ENCODE data around the gene PLEKHG7. TPM values are rescaled to one million over a fixed set of nuclear protein-coding genes. Genes with fewer than 3 reads are reported as not detected.

The PLEKHG7 gene
- total and polyA plus RNA-seq, 2 of the 8 experiments (the other 6 are each of a cell fraction or from before 2014, with no cell fraction given): not detected

GRCh38 chr12:92732716-92733115 lies 29.9 kb downstream of the PLEKHG7 start:
- CTCF ChIA-PET (ENCODE audit: partially characterized antibody): interaction anchor here (3.7 kb wide), 1 partner anchor 15 kb away, joined by 11 read pairs; no protein-coding TSS in a partner anchor
- Histone ChIP-seq H3K23ac (ENCODE audit: insufficient read length) (no peak overlapping the region), H3K36me3 (ENCODE audit: control insufficient read depth in 2 of 4, insufficient read depth in 4 of 4, low read length in 3 of 4) (no peaks in the 10 kb centered on the region), H2BK12ac (ENCODE audit: low read depth, low read length) (no peak overlapping the region), H3K79me1 (ENCODE audit: low read depth, low read length) (no peaks in the 10 kb centered on the region), H3K9ac (replicated peaks in 1 of 4; ENCODE audit: extremely low read depth in 1 of 4, low read depth in 3 of 4, low read length in 3 of 4) (no peak overlapping the region), H3K4me2 (ENCODE audit: insufficient read depth in 1 of 2, low read depth in 2 of 2, low read length in 2 of 2) (no peak overlapping the region), H2BK20ac (ENCODE audit: low read length) (no peak overlapping the region), H3K18ac (ENCODE audit: extremely low read depth, low read length) (no peak overlapping the region), H3K27me3 (replicated peaks in 1 of 4; ENCODE audit: control insufficient read depth in 3 of 4, extremely low read depth in 1 of 4, insufficient read depth in 3 of 4, low read length in 3 of 4) (no peaks in the 10 kb centered on the region), H3K9me3 (ENCODE audit: insufficient read depth in 2 of 2, low read depth in 1 of 2, low read length in 1 of 2) (no peaks in the 10 kb centered on the region), H4K8ac (ENCODE audit: extremely low read depth, insufficient read depth, low read length) (no peak overlapping the region), H3K4me3 (ENCODE audit: extremely low read depth in 1 of 4, insufficient read depth in 2 of 4, low read depth in 3 of 4, low read length in 4 of 4) (no peak overlapping the region), H3K27ac (ENCODE audit: low read depth, low read length) (no peak overlapping the region), H2BK15ac (ENCODE audit: low read length) (no peak overlapping the region), H2BK120ac (replicated peaks; ENCODE audit: low read depth, low read length) (no peak overlapping the region), H3K56ac (replicated peaks; ENCODE audit: insufficient read length, low read depth, low read length) (no peak overlapping the region), H2AK5ac (ENCODE audit: low read depth, low read length) (no peak overlapping the region), H2AFZ (ENCODE audit: low read length) (no peak overlapping the region), H4K5ac (ENCODE audit: insufficient read length, low read depth, low read length) (no peak overlapping the region), H4K91ac (replicated peaks; ENCODE audit: insufficient read length, low read length) (no peak overlapping the region), H3K79me2 (ENCODE audit: control insufficient read depth in 1 of 2, insufficient read depth in 2 of 2, low read length in 2 of 2) (no peaks in the 10 kb centered on the region), H4K20me1 (replicated peaks in 1 of 2; ENCODE audit: control insufficient read depth in 1 of 2, insufficient read depth in 2 of 2, low read length in 2 of 2) (no peaks in the 10 kb centered on the region), H3K23me2 (ENCODE audit: low read depth, low read length) (no peaks in the 10 kb centered on the region), H3K4me1 (replicated peaks in 1 of 4; ENCODE audit: control insufficient read depth in 3 of 4, insufficient read depth in 4 of 4, low read length in 3 of 4) (no peaks in the 10 kb centered on the region), H3K4ac (replicated peaks; ENCODE audit: insufficient read length, low read depth, low read length) (no peak overlapping the region), H3K14ac (ENCODE audit: insufficient read length) (no peak overlapping the region), H2BK5ac (ENCODE audit: low read depth, low read length) (no peak overlapping the region)
- WGBS, 2 experiments (ENCODE audit: extremely low coverage in 1 of 2, insufficient coverage in 1 of 2, insufficient read length in 1 of 2, insufficient replicate concordance in 2 of 2, low coverage in 1 of 2, low lambda C conversion rate in 2 of 2, missing lambda C conversion rate in 1 of 2): 90% methylated on average over 6 of the region's 6 CpGs; no CpG with 5 or more reads in 1 of the 2 experiments
- DNase-seq (ENCODE audit: low read depth in 1 of 2, low spot score in 2 of 2) (no peak), FAIRE-seq (no peak)
- POLR2A ChIA-PET (ENCODE audit: partially characterized antibody): no interaction called here
- TF ChIP-seq RNF2 (IDR thresholded peaks at IDR 0.05; ENCODE audit: borderline replicate concordance, low read depth, low read length, missing control alignments, poor library complexity, severe bottlenecking) (no peak), ASH2L (IDR thresholded peaks at IDR 0.05; ENCODE audit: low read length) (no peak), TCF12 (IDR thresholded peaks at IDR 0.05; ENCODE audit: low read depth, low read length) (no peak)

All from H1 (cell line).